Measurements from ENCODE around the gene GAPVD1. TPM values are rescaled to one million over a fixed set of nuclear protein-coding genes. Genes with fewer than 3 reads are reported as not detected.
"Not testable (repeated sequence)": the region's sequence is repeated elsewhere in the genome, so short reads cannot be mapped to it uniquely, and the experiment has no call there.

Gene GAPVD1
- total RNA-seq, 1 donor, result 31.8 TPM

GRCh38 chr9:125254231-125254630 lies 7.4 kb upstream of the GAPVD1 start:
- no peak for DNase-seq (ENCODE audit: low read depth in 2 of 3, low spot score in 2 of 3)

- peak in 1 of 3 donors; percentile 51 for DNase-seq (ENCODE audit: low read depth in 2 of 3, low spot score in 2 of 3)
These were observed 5.7 kb upstream of the GAPVD1 start for GRCh38 chr9:125255781-125256391.

DNA sequence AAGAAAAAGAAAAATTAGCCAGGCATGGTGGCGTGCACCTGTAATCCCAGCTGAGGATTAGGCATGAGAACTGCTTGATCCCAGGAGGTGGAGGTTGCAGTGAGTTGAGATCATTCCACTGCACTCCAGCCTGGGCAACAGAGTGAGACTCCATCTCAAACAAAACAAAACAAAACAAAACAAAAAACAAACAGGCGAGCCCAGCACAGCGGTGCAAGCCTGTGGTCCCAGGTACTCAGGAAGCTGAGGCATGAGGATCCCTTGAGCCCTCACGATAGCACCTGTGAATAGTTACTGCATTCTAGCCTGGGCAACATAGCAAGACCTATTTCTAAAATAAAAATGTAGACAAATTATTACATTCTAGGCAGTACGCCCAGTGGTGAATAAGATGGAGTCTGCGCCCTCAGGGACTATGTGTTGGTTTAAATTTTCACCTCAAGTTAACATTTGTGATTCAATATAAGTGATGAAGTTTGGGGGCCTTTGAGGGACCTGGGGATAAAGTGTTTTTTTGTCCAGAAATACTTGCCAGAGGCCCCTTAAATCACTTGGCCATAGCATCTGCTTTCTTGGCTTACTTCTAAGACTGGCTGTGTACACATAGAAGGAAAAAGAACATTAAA lies 3.4 kb upstream of the GAPVD1 start:
- DNase-seq (ENCODE audit: low read depth in 2 of 3, low spot score in 2 of 3), result no peak

DNA sequence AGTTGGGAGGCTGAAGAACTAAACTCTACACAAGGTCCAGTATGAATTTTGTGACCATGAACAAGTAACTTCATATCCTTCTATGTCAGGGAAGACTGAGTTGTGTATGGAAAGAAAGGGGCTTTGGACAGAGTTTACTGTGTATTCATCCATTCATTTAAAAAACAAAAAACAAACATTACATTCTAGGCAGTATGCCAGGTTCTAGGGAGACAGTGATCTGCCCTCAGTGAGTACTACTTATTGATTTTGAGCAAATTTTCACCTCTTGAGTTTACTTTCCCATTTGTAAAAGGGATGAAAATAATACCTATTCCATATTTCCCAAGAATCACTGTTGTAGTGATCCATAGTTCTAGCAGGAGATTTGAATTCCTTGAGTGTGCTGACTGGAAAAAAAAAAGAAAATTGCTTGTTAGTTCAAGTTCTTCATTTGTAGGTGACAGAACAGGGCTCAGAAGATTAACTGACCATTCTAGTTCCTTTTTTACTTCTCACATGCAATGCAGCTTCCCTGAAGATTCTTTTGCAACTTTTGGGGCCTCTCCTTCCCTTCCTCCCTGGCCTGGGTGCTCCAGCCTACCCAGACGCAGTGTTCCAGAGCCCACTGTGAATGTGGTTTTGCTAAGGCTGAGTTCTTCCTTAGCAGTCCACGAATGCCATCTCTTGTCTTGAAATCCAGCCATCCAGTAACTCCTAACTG lies 2.6 kb upstream of the GAPVD1 start:
- peak in 1 of 3 donors; percentile 61 for DNase-seq (ENCODE audit: low read depth in 2 of 3, low spot score in 2 of 3)

GRCh38 chr9:125260561-125260960 lies 1.1 kb upstream of the GAPVD1 start:
- DNase-seq (ENCODE audit: low read depth in 2 of 3, low spot score in 2 of 3), result no peak

DNA sequence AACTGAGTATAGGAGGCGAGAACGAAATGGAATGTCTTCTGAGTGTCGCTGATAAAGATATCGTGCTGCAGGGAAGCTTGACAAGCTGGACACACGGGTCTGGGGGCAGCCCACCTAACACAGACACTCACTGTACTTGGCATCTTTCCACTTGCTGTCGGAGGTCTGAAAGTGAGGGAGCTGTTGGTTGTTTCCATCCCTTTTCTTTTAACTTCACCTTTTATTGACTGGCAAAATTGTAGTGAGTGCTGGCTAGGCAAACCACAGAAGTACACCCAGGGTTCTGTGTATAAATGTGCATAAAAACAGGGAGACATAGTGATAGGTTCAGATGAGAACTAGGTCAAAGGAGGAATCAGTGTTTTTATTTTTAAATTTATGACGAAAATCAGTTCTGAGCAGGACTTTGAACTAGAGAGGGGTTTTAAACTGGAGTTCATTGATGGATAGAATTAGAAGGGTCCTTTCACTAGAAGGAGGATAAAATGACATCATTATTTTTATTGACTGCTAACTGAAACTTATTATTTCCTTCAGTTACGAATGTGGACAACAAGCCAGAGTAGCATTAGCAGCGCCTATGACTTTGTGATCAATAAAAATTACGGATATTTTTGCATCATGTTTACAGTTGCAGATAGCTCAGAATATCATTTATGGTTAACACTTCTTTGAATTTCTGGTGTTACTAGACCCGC lies 817 bp downstream of the GAPVD1 start:
- peak in 1 of 3 donors; percentile 72 for DNase-seq (ENCODE audit: low read depth in 2 of 3, low spot score in 2 of 3)

DNA sequence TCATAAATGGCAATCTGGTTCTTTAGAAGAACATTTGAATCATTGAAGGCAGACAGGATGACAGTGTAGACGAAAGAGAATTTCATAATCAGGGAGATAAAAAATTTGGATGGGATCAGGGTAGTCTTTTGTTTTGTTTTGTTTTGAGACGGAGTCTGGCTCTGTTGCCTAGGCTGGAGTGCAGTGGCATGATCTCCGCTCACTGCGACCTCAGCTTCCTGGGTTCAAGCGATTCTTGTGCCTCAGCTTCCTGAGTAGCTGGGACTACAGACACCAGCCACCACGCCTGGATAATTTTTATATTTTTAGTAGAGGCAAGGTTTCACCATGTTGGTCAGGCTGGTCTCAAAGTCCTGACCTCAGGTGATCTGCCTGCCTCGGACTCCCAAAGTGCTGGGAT lies 2.4 kb downstream of the GAPVD1 start:
- not testable (repeated sequence) for DNase-seq (ENCODE audit: low read depth in 2 of 3, low spot score in 2 of 3)

- DNase-seq (ENCODE audit: low read depth in 2 of 3, low spot score in 2 of 3), result no peak
These were observed 6.9 kb downstream of the GAPVD1 start for GRCh38 chr9:125268394-125269013.

DNA sequence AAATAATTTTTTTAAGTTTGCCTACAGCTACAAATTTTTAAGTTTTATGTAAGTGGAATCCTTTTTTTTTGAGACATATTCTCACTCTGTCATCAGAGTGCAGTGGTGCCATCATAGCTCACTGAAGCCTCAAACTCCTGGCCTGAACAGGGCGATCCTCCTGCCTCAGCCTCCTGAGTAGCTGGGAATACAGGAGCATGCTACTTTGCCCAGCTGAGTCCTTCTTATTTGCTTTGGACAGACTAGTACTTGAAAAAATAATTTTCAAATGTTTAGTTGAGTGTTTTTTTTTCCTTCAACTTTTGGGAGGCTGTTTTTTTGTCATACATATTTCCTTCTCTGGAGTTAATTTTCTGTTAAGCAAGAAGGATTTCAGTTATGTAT lies 7.4 kb downstream of the GAPVD1 start:
- no peak for DNase-seq (ENCODE audit: low read depth in 2 of 3, low spot score in 2 of 3)

GRCh38 chr9:125271081-125271480 lies 9.5 kb downstream of the GAPVD1 start:
- no peak for DNase-seq (ENCODE audit: low read depth in 2 of 3, low spot score in 2 of 3)

DNA sequence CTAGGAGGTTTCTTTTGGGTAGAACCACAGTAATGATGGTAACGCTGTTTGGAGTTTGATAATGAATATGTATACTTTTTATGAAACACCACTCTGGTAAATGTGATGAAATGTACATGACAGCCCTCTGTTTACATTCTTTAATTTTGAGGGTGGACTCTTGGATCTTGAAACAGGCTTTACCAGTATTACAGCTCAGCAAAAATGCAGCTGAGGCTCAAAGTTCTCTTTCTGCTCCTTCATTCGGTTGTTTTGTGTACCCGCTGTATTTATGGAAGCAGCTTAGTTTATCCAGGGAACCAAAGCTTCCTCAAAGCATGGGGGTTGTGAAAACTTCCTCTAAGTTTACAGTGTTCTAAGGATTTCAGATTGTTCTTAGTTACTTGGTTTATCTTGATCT lies 11.1 kb downstream of the GAPVD1 start:
- DNase-seq (ENCODE audit: low read depth in 2 of 3, low spot score in 2 of 3), result no peak

- DNase-seq (ENCODE audit: low read depth in 2 of 3, low spot score in 2 of 3), result no peak
These were observed 15.1 kb downstream of the GAPVD1 start for GRCh38 chr9:125276771-125277170.

DNA sequence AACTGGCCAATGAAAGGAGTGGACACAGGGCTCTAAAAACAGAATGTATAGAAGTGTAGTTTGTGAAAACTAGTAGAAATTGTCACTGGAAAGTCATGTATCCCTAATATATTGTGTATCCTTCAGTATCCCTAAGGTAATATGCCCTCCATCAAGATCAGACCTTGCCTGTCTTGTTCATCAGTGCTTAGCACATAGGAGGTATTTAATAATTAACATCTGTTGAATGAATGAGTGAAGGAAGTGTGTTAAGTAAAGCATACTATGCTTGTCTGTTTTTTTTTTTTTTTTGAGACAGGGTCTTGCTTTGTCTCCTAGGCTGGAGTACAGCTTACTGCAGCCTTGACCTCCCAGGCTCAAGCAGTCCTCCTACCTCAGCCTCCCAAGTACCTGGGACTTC lies 15.8 kb downstream of the GAPVD1 start:
- no peak for DNase-seq (ENCODE audit: low read depth in 2 of 3, low spot score in 2 of 3)

DNA sequence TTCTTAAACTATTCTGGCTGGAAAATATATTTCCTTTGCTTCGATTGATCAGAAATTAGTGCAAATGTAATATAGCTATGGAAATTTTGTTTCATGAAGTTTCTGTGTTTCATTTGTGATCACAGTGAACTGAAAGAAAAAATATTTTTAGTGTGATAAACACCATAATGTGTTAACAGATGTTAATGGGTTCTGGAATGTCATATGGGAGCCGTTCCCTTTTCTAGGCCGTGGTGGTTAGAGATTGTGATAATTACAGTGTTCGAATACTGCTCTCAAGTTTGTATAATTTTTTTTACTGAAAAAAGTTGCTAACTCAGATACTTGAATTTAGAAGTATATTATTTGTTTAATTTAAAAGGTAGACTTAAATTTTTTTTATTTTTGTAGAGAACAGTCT lies 19.3 kb downstream of the GAPVD1 start:
- no peak for DNase-seq (ENCODE audit: low read depth in 2 of 3, low spot score in 2 of 3)

- peak in 2 of 3 donors; percentile 70 to 81 for DNase-seq (ENCODE audit: low read depth in 2 of 3, low spot score in 2 of 3)
These were observed 23.2 kb downstream of the GAPVD1 start for GRCh38 chr9:125284855-125285254.

GRCh38 chr9:125286935-125287433 lies 25.4 kb downstream of the GAPVD1 start:
- DNase-seq (ENCODE audit: low read depth in 2 of 3, low spot score in 2 of 3), result not testable (repeated sequence)

DNA sequence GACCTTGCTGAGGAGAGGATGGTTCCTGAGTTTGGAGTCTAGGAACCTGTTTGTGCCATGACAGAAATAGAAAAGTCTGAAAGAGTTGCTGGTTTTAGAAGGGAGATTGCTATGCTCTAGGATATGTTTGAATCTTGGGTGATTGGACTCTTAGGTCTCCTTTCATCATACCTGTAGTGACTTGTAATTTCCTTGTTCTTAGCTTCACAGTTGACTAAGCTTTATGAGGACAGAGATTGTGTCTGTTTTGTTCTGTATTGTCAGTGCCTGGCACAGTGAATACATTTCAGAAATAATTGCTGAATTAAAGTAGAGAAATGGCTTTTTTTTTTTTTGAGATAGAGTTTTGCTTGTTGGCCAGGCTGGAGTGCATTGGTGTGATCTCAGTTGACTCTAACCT lies 31.5 kb downstream of the GAPVD1 start:
- no peak for DNase-seq (ENCODE audit: low read depth in 2 of 3, low spot score in 2 of 3)

- no peak for DNase-seq (ENCODE audit: low read depth in 2 of 3, low spot score in 2 of 3)
These were observed 34.0 kb downstream of the GAPVD1 start for GRCh38 chr9:125295657-125296056.

DNA sequence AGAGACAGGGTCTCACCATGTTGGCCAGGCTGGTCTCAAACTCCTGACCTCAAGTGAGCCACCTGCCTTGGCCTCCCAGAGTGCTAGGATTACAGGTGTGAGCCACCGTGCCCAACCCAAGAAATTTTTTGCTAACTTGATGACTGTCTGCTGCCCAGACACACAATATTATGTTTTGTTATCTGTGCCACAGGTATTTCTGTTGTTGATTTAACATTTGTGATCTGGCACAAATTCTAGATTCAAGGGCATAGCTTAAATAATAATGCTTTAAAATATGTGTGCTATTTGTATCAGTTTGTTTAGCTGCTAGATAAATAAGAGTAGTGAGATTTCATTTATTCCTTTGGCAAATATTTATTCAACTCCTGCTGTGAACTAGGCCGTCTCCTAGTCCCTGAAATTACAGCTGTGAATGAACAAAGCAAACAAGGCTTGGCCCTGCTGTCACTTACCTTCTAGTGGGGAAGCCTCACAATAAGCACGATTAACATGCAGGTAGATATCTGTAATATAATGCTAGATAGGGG lies 35.3 kb downstream of the GAPVD1 start:
- no peak for DNase-seq (ENCODE audit: low read depth in 2 of 3, low spot score in 2 of 3)

DNA sequence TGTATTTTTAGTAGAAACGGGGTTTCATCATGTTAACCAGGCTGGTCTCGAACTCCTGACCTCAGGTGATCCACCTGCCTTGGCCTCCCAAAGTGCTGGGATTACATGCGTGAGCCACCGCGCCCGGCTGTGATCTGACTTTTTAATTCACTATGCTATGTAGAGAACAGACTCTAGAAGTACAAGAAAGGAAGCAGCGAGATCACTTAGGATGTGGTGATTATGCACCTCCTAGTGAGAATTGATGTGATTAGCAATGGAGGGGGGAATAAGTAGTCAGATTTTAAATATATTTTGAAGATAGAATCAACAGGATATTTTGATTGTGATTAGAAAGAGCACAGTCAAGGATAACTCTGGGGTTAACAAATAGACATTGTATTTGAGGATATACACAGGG lies 36.3 kb downstream of the GAPVD1 start:
- no peak for DNase-seq (ENCODE audit: low read depth in 2 of 3, low spot score in 2 of 3)

GRCh38 chr9:125302241-125302640 lies 40.6 kb downstream of the GAPVD1 start:
- no peak for DNase-seq (ENCODE audit: low read depth in 2 of 3, low spot score in 2 of 3)
